PC-3 (cell line): ENCODE data around the gene ECHDC1.

Source experiments
- CTCF ChIP-seq: fragments of 300-600 bp; sonication (generic); conservative IDR thresholded peaks from 2 replicates; pipeline ENCODE4 v1.5.1; 2017; ENCODE audit warnings: antibody characterized with exemption, low read depth, mild to moderate bottlenecking, low read length
- EZH2 ChIP-seq: fragments of 300-600 bp; sonication (generic); IDR thresholded peaks from one replicate; pipeline ENCODE4 v1.6.1; 2017; ENCODE audit warnings: antibody characterized with exemption, mild to moderate bottlenecking, low read length; ENCODE audit not compliant: unreplicated experiment

GRCh38 chr6:127290391-127291265 is 52.8 kb downstream of the ECHDC1 start:
- TF ChIP-seq CTCF (no peak), EZH2 (no peak)
